Neural progenitor cell (in vitro differentiated cells): ENCODE measurements around the gene RRAGA. TPM values are rescaled to one million over a fixed set of nuclear protein-coding genes. Genes with fewer than 3 reads are reported as not detected.

ENCODE experiments used
- DNase-seq: peaks from one replicate; pipeline ENCODE4 v3.0.0-alpha.2; 2016; ENCODE audit warnings: low spot score
- H2AFZ ChIP-seq: fragments of 200-600 bp; sonication (generic); replicated peaks from 2 replicates; pipeline ENCODE4 v1.6.1; 2016; ENCODE audit warnings: antibody characterized with exemption
- H3F3A ChIP-seq: fragments of 200-600 bp; sonication (generic); 2 replicates; pipeline ENCODE4 v1.6.1; 2016; ENCODE audit warnings: antibody characterized with exemption, low read depth
- H3K27ac ChIP-seq: fragments of 200-600 bp; sonication (generic); 2 replicates; pipeline ENCODE4 v1.5.1; 2016; ENCODE audit warnings: mild to moderate bottlenecking
- H3K27me3 ChIP-seq: fragments of 200-600 bp; sonication (generic); 2 replicates; pipeline ENCODE4 v1.6.1; 2016; ENCODE audit warnings: mild to moderate bottlenecking, moderate library complexity
- H3K36me3 ChIP-seq: fragments of 200-600 bp; sonication (generic); 2 replicates; pipeline ENCODE4 v1.5.1; 2016
- H3K4me1 ChIP-seq: fragments of 200-600 bp; sonication (generic); 2 replicates; pipeline ENCODE4 v1.6.1; 2016; ENCODE audit warnings: mixed run types
- H3K4me2 ChIP-seq: fragments of 200-600 bp; sonication (generic); 2 replicates; pipeline ENCODE4 v1.6.1; 2016
- H3K4me3 ChIP-seq: fragments of 200-600 bp; sonication (generic); 2 replicates; pipeline ENCODE4 v1.5.1; 2016
- H3K79me2 ChIP-seq: fragments of 200-600 bp; sonication (generic); 2 replicates; pipeline ENCODE4 v1.6.1; 2016; ENCODE audit warnings: low read depth
- H3K9ac ChIP-seq: fragments of 200-600 bp; sonication (generic); 2 replicates; pipeline ENCODE4 v1.6.1; 2016
- H3K9me3 ChIP-seq: fragments of 200-600 bp; sonication (generic); 2 replicates; pipeline ENCODE4 v1.5.1; 2016; ENCODE audit warnings: low read depth
- H4K20me1 ChIP-seq: fragments of 200-600 bp; sonication (generic); 2 replicates; pipeline ENCODE4 v1.6.1; 2016; ENCODE audit warnings: low read depth
- H3K27ac Mint-ChIP-seq: 3 replicates; pipeline ENCODE4 v1.8.0; 2021; ENCODE audit warnings: mixed read lengths
- H3K27me3 Mint-ChIP-seq: 2 replicates; pipeline ENCODE4 v1.8.0; 2022; ENCODE audit warnings: low read depth, mild to moderate bottlenecking, inconsistent platforms, moderate library complexity, mixed read lengths; ENCODE audit not compliant: insufficient read depth
- H3K36me3 Mint-ChIP-seq: 3 replicates; pipeline ENCODE4 v1.8.0; 2021; ENCODE audit warnings: mixed read lengths
- H3K4me1 Mint-ChIP-seq: 3 replicates; pipeline ENCODE4 v1.8.0; 2021; ENCODE audit warnings: mixed read lengths
- H3K4me3 Mint-ChIP-seq: 3 replicates; pipeline ENCODE4 v1.8.0; 2021; ENCODE audit warnings: mild to moderate bottlenecking, moderate library complexity, mixed read lengths
- H3K9me3 Mint-ChIP-seq: 3 replicates; pipeline ENCODE4 v1.8.0; 2020; ENCODE audit warnings: mixed read lengths
- CTCF ChIP-seq: fragments of 200-600 bp; sonication (generic); IDR thresholded peaks from 2 replicates; pipeline ENCODE4 v1.5.1; 2017; ENCODE audit warnings: antibody characterized with exemption, mild to moderate bottlenecking
- EZH2 ChIP-seq: fragments of 200-600 bp; sonication (generic); IDR thresholded peaks from 2 replicates; pipeline ENCODE4 v1.6.1; 2017; ENCODE audit warnings: antibody characterized with exemption, mild to moderate bottlenecking, moderate library complexity
- EZH2phosphoT487 ChIP-seq: fragments of 200-600 bp; sonication (generic); IDR thresholded peaks from 2 replicates; pipeline ENCODE4 v1.6.1; 2017; ENCODE audit warnings: antibody characterized with exemption
- total RNA-seq: library from RNA; depleted of rRNA; stranded (reverse); fragments of >200 nt; gene quantifications from 2 replicates; pipeline ENCODE4 v1.2.3, GENCODE V29; 2015; ENCODE audit warnings: low replicate concordance

RRAGA gene
- 35.9 and 45.1 TPM in 2 replicates for total RNA-seq

GRCh38 chr9:19048966-19049916 is at the start of gene RRAGA:
TSS of gene RRAGA (plus strand) at chr9:19049427. CDS start at chr9:19049660, 233 bp downstream.
- Histone ChIP-seq H3K4me2 (peak within 1 kb of the TSS; percentile 90), H3K4me1 (peaks cover 8% of the 10 kb centered on the region), H3K27ac (peak within 1 kb of the TSS; percentile 94), H3K9ac (peak within 1 kb of the TSS; percentile 81), H3K79me2 (peaks cover 25% of the 10 kb centered on the region), H3K27me3 (no peaks in the 10 kb centered on the region), H2AFZ (peak within 1 kb of the TSS; percentile 84), H3K36me3 (no peaks in the 10 kb centered on the region), H3F3A (peaks cover 40% of the 10 kb centered on the region), H3K9me3 (no peaks in the 10 kb centered on the region), H4K20me1 (peaks cover 19% of the 10 kb centered on the region), H3K4me3 (peak within 1 kb of the TSS; percentile 93)
- Mint-ChIP-seq H3K4me3 (peak within 1 kb of the TSS; percentile 94), H3K27ac (peak within 1 kb of the TSS; percentile 94), H3K27me3 (peaks cover 7% of the 10 kb centered on the region), H3K9me3 (peaks cover 3% of the 10 kb centered on the region), H3K36me3 (peaks cover 2% of the 10 kb centered on the region), H3K4me1 (peaks cover 29% of the 10 kb centered on the region)
- DNase-seq, result peak; percentile 99
- TF ChIP-seq EZH2phosphoT487 (no peak), EZH2 (no peak), CTCF (peak; percentile 96)

GRCh38 chr9:19000133-19000532 is 49.1 kb upstream of the RRAGA start:
- Histone ChIP-seq H4K20me1 (no peaks in the 10 kb centered on the region), H3K4me3 (no peak overlapping the region), H3K36me3 (no peaks in the 10 kb centered on the region), H3F3A (no peaks in the 10 kb centered on the region), H3K4me2 (no peak overlapping the region), H3K4me1 (peaks cover 4% of the 10 kb centered on the region), H3K9ac (no peak overlapping the region), H3K27me3 (no peaks in the 10 kb centered on the region), H3K9me3 (no peaks in the 10 kb centered on the region), H3K27ac (no peak overlapping the region), H3K79me2 (no peaks in the 10 kb centered on the region), H2AFZ (no peak overlapping the region)
- no peak for DNase-seq
- peaks cover 10% of the 10 kb centered on the region for H3K36me3 Mint-ChIP-seq
- peaks cover 49% of the 10 kb centered on the region for H3K9me3 Mint-ChIP-seq
- peaks cover 4% of the 10 kb centered on the region for H3K4me1 Mint-ChIP-seq
- H3K27me3 Mint-ChIP-seq, result peaks cover 3% of the 10 kb centered on the region
- no peak overlapping the region for H3K27ac Mint-ChIP-seq
- no peak for TF ChIP-seq EZH2
- no peak overlapping the region for H3K4me3 Mint-ChIP-seq

DNA sequence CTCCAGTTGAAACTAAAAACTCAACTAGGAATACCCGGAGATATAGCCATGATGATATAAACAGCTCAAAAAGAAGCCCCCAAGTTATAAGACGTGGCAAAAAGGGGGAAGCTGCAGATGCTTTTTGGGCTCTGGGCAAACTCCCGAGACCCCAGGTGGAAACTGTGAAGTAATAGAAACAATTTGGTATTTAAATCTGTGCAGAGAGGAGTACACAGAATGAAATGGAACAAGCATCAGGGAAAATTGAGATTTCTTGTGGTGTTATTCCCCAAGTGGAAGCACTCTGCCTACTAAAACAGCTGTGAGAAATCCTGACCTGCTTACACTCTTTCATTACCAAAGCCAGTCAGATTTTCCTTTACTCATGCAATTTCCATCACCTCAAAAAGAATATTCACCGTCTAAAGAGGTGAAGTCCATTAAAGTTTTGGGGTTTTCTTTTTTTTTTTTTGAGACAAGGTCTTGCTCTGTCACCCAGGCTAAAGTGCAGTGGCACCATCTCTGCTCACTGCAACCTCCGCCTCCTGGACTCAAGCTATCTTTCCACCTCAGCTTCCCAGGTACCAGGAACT is 39.7 kb upstream of the RRAGA start:
- Histone ChIP-seq H3K9ac (no peak overlapping the region), H3K36me3 (no peaks in the 10 kb centered on the region), H3K4me1 (no peaks in the 10 kb centered on the region), H3F3A (no peaks in the 10 kb centered on the region), H2AFZ (no peak overlapping the region), H3K4me2 (no peak overlapping the region), H4K20me1 (no peaks in the 10 kb centered on the region), H3K27me3 (no peaks in the 10 kb centered on the region), H3K27ac (no peak overlapping the region), H3K4me3 (no peak overlapping the region), H3K9me3 (no peaks in the 10 kb centered on the region), H3K79me2 (no peaks in the 10 kb centered on the region)
- DNase-seq, result no peak
- peaks cover 6% of the 10 kb centered on the region for H3K27me3 Mint-ChIP-seq
- TF ChIP-seq CTCF (no peak), EZH2phosphoT487 (no peak)
- H3K4me3 Mint-ChIP-seq, result no peak overlapping the region
- H3K27ac Mint-ChIP-seq, result no peak overlapping the region
- peaks cover 1% of the 10 kb centered on the region for H3K36me3 Mint-ChIP-seq
- H3K4me1 Mint-ChIP-seq, result peaks cover 10% of the 10 kb centered on the region
- peaks cover 4% of the 10 kb centered on the region for H3K9me3 Mint-ChIP-seq
